Colonic mucosa (tissue), 4 donors: ENCODE measurements around the gene CHN2. TPM values are rescaled to one million over a fixed set of nuclear protein-coding genes. Genes with fewer than 3 reads are reported as not detected.

Experiments
- DNase-seq: peaks from one replicate; pipeline ENCODE4 v3.0.0-alpha.2; 2020
- H3K27ac ChIP-seq: fragments of 200-600 bp; one replicate; pipeline ENCODE4 v1.8.0; 2021
- H3K27me3 ChIP-seq: fragments of 200-600 bp; one replicate; pipeline ENCODE4 v1.8.0; 2021
- H3K36me3 ChIP-seq: fragments of 200-600 bp; one replicate; pipeline ENCODE4 v1.8.0; 2021
- H3K4me1 ChIP-seq: fragments of 200-600 bp; one replicate; pipeline ENCODE4 v1.8.0; 2021; ENCODE audit warnings: mild to moderate bottlenecking
- H3K4me3 ChIP-seq: fragments of 200-600 bp; one replicate; pipeline ENCODE4 v1.8.0; 2021
- H3K9ac ChIP-seq, 2 donors: one replicate each; pipeline ENCODE4 v1.7.0; 2013; ENCODE audit warnings: control low read depth in 2 of 2, low read depth in 2 of 2, low read length in 2 of 2
- H3K9me3 ChIP-seq: fragments of 200-600 bp; one replicate; pipeline ENCODE4 v1.8.0; 2021
- CTCF ChIP-seq: fragments of 200-600 bp; IDR thresholded peaks from one replicate; pipeline ENCODE4 v1.8.0; 2022; ENCODE audit warnings: antibody characterized with exemption, mild to moderate bottlenecking
- intact Hi-C: fragments of 100-400 bp; cut with DNase I; formaldehyde crosslinking; loops from one replicate; pipeline ENCODE4 v1.14.1; 2022
- total RNA-seq, 2 donors: library from RNA; stranded (reverse); fragmentation: NEBNext Ultra II Directional in 1 of 2; extraction: Animal tissue kit (Norgen Biotek cat#: 25700) in 1 of 2; gene quantifications; one replicate each; pipeline ENCODE4 v1.2.1, GENCODE V29; 2021
- donor health status: healthy.
- donor health status: DM: no; HTN: no; CAD: no.
- donor health status: DM: no; HTN: no; CAD: no.

The CHN2 gene
- total RNA-seq, 2 donors from 2014 or later, result 12.8 to 19.8 TPM

GRCh38 chr7:29418651-29419050, 224.1 kb downstream of the CHN2 start:
- Histone ChIP-seq H3K27ac (no peak overlapping the region), H3K9ac (no peak overlapping the region), H3K4me1 (no peaks in the 10 kb centered on the region), H3K9me3 (no peaks in the 10 kb centered on the region), H3K4me3 (no peak overlapping the region), H3K36me3 (no peaks in the 10 kb centered on the region), H3K27me3 (no peaks in the 10 kb centered on the region)
- DNase-seq, result no peak
- no peak for TF ChIP-seq CTCF
- intact Hi-C loops, result no loop called here

- Histone ChIP-seq H3K9me3 (no peaks in the 10 kb centered on the region), H3K4me1 (no peaks in the 10 kb centered on the region), H3K36me3 (no peaks in the 10 kb centered on the region), H3K27me3 (no peaks in the 10 kb centered on the region), H3K27ac (no peak overlapping the region), H3K9ac (no peak overlapping the region), H3K4me3 (no peak overlapping the region)
- intact Hi-C loops, result no loop called here
- no peak for TF ChIP-seq CTCF
- no peak for DNase-seq
Observed at GRCh38 chr7:29420011-29420410, 225.4 kb downstream of the CHN2 start.

- H3K27ac ChIP-seq, result no peak overlapping the region
- no peaks in the 10 kb centered on the region for H3K36me3 ChIP-seq
- no peak for TF ChIP-seq CTCF
- intact Hi-C loops, result no loop called here
- H3K27me3 ChIP-seq, result no peaks in the 10 kb centered on the region
- no peak for DNase-seq
- H3K4me1 ChIP-seq, result no peaks in the 10 kb centered on the region
- H3K9me3 ChIP-seq, result no peaks in the 10 kb centered on the region
- no peak overlapping the region for H3K9ac ChIP-seq
- H3K4me3 ChIP-seq, result no peak overlapping the region
Observed at GRCh38 chr7:29421010-29421956, 226.7 kb downstream of the CHN2 start.

GRCh38 chr7:29422829-29423228, 228.3 kb downstream of the CHN2 start:
- no peak for TF ChIP-seq CTCF
- no peak overlapping the region for H3K27ac ChIP-seq
- intact Hi-C loops, result no loop called here
- peak overlapping the region in 1 of 2 donors; percentile 32 for H3K9ac ChIP-seq
- H3K4me3 ChIP-seq, result no peak overlapping the region
- DNase-seq, result no peak
- no peaks in the 10 kb centered on the region for H3K9me3 ChIP-seq
- no peaks in the 10 kb centered on the region for H3K4me1 ChIP-seq
- no peaks in the 10 kb centered on the region for H3K27me3 ChIP-seq
- no peaks in the 10 kb centered on the region for H3K36me3 ChIP-seq

GRCh38 chr7:29424295-29424983, 229.9 kb downstream of the CHN2 start:
- no peaks in the 10 kb centered on the region for H3K27me3 ChIP-seq
- H3K9ac ChIP-seq, result no peak overlapping the region
- no peak overlapping the region for H3K27ac ChIP-seq
- no peaks in the 10 kb centered on the region for H3K4me1 ChIP-seq
- intact Hi-C loops, result no loop called here
- no peak overlapping the region for H3K4me3 ChIP-seq
- H3K9me3 ChIP-seq, result no peaks in the 10 kb centered on the region
- DNase-seq, result no peak
- TF ChIP-seq CTCF, result no peak
- no peaks in the 10 kb centered on the region for H3K36me3 ChIP-seq
